Muscle of arm (tissue), 12 donors: ENCODE measurements around the gene CAB39L. TPM values are rescaled to one million over a fixed set of nuclear protein-coding genes. Genes with fewer than 3 reads are reported as not detected.
"Not testable (repeated sequence)": the region's sequence is repeated elsewhere in the genome, so short reads cannot be mapped to it uniquely, and the experiment has no call there.

Experiments used
- DNase-seq: peaks from one replicate; pipeline ENCODE4 v3.0.0-alpha.2; 2013
- polyA plus RNA-seq, 12 donors: library from polyadenylated mRNA; unstranded; fragments of 120-200 nt; gene quantifications; one replicate each; pipeline ENCODE4 v1.2.1, GENCODE V29; 2013; ENCODE audit not compliant: insufficient read length in 12 of 12

The CAB39L gene
- polyA plus RNA-seq, 12 donors, result 3.8 to 19.0 (median 5.0) TPM; not detected in 2

GRCh38 chr13:49314344-49314882, 129.5 kb downstream of the CAB39L start:
- no peak for DNase-seq

DNA sequence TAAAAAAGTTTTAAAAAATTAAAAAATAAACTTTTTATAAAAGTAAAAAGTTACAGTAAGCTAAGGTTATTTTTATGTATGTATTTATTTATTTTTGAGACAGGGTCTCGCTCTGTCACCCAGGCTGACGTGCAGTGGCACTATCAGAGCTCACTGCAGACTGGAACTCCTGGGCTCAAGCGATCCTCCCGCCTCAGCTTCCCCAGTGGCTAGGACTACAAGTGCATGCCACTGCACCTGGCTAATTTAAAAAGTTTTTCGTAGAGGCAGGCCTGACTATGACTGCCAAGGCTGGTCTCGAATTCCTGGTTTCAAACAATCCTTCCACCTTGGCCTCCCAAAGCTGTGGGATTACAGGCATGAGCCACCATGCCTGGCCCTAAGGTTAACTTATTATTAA, 132.0 kb downstream of the CAB39L start:
- DNase-seq, result no peak

DNA sequence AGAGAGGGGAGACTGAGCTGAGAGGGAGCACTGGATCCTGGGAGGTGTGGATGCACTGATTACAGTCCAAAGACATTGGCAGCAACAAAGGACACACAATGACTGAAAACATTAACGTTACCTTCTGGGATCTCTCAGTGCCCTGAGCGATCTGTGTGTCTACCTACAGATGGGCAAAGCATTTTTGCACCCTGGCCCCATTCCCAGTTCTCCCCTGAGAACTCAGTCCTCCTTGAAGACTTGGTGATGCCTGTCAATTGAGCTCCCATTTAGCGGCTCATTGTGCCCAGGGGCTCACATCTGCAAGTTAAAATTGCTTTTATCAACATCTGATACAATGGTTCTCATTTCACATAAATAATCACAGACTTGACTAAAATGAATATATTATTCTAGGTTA, 133.6 kb downstream of the CAB39L start:
- DNase-seq, result no peak

GRCh38 chr13:49308921-49309408, 134.9 kb downstream of the CAB39L start:
- DNase-seq, result no peak

GRCh38 chr13:49308097-49308875, 135.6 kb downstream of the CAB39L start:
- peak; percentile 85 for DNase-seq

DNA sequence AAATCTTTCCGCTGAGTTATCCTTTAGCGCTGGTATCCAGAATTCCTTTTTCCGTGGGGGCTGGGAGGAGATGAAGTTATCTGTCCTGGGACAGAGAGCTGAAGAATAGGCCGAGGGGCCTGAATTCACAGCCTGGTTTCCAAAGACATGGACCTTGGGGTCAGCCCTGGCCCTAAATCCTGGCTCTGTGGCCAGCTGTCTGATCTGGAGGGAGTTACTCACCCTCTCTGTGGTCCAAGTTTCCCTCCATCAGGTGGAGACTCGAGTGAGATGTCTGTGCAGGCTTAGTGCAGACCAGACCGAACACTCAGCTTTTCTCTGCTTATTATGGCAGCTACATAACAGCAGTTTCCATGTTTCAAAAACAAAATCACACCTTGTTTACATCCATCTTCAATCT, 136.5 kb downstream of the CAB39L start:
- DNase-seq, result peak; percentile 31

DNA sequence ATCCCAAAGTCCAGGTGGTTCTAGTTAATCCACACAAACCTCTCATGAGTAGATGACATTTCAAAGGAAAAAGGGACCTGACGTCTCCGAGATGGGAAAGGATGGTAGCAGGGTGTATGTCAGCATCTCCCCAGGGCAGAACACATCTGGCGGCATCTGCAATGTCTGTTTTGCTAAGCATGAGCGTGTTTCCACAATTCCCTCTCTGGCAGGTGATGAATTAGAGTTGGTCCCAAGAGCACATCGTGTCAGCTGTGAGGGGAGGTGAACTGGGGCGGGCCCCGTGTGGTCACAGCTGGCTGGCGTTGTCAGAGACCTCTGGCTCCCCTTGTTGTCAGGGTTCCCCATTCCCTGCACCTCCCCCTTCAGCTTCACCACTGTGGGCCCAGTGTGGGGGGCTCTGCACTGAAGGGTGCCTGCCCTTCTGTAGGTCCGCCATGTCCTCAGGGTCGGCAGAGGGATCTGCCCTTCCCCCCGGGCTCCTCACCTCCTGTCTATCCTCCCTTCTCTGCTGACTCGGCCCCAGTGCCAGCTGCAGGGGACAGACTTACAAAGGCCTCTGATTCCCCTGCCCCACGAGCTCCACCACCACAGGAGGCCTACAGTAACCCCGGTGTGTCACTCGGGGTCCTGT, 138.0 kb downstream of the CAB39L start:
- no peak for DNase-seq

DNA sequence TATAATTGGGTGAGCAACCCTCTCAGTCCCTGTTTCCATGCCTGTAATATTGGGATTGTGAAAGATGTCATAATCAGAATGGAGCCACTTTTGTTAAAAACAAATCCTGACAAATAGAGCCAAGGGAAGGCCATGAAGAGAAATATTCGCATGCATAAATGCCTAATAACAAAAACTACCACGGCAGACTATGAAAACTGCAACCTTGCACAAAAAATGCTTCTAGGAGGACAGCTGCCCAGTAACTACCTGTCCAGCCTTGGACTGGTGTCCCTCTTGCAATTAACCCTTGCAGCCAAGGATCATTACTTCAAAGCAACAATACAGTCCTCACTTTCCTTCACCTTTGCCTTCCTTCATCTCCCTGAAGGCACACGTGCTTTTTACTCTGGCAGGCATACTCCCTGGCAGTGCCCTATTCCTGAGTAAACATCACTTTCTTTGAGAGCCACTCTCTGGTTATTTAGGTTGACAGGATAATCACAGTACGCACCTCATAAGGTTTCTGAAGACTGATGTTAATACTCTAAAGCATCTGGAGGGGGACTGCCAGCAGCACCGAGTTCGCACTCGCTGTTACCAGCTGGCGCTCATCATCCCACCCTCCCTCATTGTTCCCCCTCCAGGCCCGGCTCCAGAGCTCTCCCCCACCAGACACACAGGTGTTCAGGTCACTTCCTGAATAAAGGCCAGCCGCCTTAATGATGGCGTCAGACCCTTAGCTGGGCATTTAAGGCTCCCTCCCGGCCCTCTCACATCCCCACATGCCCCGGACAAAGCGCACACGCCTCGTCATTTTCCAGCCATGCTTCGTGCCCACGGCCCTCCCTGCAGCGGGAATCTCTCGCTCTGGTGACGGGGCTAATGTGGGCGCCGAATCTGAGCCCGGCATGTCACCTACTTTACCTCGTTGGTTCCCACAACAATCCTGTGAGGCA, 138.8 kb downstream of the CAB39L start:
- no peak for DNase-seq

DNA sequence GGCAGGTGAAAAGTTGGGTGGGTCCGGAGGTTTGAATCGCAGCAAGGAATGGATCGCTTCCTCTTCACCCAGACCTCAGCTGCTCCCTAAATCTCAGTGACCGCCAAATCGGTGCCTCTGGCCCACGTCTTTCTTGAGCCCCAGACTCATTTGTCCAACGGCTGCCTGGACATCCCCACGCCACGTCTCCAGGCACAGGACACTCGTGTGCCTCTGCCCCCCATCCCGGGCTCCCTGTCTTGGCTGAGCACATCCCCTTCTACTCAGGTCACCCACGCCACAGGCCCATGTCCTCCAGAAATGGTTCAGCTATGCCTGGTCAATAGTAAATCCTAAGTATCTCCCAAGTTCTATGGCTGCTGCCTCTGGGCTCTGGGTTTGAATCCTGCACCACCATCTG, 139.5 kb downstream of the CAB39L start:
- DNase-seq, result no peak

GRCh38 chr13:49303533-49304252, 140.2 kb downstream of the CAB39L start:
- no peak for DNase-seq

DNA sequence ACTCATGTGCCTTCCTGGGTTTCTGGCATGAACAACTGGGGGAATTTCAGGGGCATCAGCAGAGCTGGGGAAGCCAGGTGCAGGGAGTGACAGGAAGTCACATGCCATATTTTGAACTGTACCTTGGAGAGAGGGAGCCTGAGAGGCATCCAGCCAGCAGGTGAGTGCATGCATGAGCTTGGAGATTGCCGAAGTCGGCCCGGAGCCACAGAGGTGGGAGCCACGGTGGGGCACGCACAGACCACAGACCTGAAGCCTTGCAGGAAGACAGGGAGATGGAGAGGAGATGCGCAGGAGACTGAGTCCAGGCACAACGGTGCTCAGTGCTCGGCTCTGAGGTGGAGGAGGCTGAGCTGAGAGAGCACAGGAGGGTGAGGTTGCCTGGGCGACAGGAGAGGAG, 141.0 kb downstream of the CAB39L start:
- DNase-seq, result no peak

GRCh38 chr13:49302222-49302621, 141.6 kb downstream of the CAB39L start:
- DNase-seq, result no peak

GRCh38 chr13:49300739-49301589, 142.9 kb downstream of the CAB39L start:
- DNase-seq, result peak; percentile 74

DNA sequence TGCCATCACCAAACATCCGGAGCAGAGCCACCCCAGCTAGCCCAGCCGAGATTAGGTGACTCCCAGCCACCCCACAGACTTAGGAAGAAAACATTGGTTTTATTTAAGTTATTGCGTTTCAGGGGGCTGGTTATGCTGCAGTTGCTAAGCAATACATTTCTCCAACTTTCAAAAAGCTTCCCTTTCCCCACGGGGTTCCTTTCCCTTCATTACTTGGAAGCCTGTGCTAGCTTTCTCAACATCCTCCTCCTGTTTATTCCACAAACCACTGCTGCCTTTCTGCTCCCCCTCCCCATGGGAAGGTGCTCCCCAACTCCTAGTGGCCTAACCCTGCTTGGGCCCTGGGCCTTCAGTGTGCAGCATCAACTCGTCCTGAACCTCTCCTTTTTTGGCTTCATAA, 143.6 kb downstream of the CAB39L start:
- peak; percentile 60 for DNase-seq

- no peak for DNase-seq
Measured at GRCh38 chr13:49298903-49299605, 144.8 kb downstream of the CAB39L start.

GRCh38 chr13:49298416-49298815, 145.4 kb downstream of the CAB39L start:
- DNase-seq, result no peak

DNA sequence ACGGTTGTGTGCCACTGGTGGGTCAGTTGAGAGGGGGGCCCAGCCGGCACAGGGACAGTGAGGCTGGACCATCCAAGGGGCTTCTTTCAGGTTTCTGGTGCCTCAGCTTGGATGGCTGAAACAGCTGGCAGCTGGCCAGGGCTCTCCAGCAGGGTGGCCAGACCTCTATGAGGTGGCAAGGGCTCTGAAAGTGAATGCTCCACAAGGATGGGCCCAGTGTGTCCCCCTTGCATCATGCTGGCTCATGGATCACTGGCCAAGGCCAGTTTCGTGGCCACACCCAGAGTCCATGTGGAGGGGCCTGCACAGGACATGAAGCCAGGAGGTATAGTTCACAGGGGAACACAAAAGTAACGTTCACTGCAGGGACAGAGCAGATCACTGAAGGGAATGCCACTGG, 146.5 kb downstream of the CAB39L start:
- DNase-seq, result no peak

- DNase-seq, result no peak
Measured at GRCh38 chr13:49296659-49297058, 147.2 kb downstream of the CAB39L start.

DNA sequence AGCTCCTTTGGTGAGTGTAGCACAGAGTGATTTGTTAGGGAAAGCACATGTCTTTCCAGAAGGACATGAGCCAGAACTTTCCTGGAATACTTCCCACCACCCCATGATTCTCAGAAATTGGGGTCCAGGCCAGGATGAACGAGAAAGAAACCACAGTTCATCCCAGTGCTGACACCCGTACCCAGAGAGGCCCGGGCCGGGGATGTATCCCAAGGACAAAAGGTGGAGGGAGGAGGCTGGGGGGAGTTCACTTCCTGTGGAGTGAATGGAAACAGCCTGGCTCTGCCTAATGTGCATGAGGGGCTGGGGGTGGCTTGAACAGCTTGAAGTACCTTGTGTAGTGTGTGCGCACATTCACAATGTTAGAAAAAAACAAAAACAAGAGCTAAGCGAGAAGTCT, 148.6 kb downstream of the CAB39L start:
- no peak for DNase-seq

GRCh38 chr13:49294723-49295122, 149.1 kb downstream of the CAB39L start:
- DNase-seq, result not testable (repeated sequence)
